Neural progenitor cell (in vitro differentiated cells): ENCODE data around the gene ATP8A1.

ENCODE experiments used
- EZH2 ChIP-seq: fragments of 200-600 bp; sonication (generic); IDR thresholded peaks from 2 replicates; pipeline ENCODE4 v1.6.1; 2017; ENCODE audit warnings: antibody characterized with exemption, mild to moderate bottlenecking, moderate library complexity
- EZH2phosphoT487 ChIP-seq: fragments of 200-600 bp; sonication (generic); IDR thresholded peaks from 2 replicates; pipeline ENCODE4 v1.6.1; 2017; ENCODE audit warnings: antibody characterized with exemption
- TF ChIP-seq, protein P1 (sequence below): fragments of 200-600 bp; sonication (generic); IDR thresholded peaks from 2 replicates; pipeline ENCODE4 v1.5.1; 2017; ENCODE audit warnings: antibody characterized with exemption, mild to moderate bottlenecking

DNA sequence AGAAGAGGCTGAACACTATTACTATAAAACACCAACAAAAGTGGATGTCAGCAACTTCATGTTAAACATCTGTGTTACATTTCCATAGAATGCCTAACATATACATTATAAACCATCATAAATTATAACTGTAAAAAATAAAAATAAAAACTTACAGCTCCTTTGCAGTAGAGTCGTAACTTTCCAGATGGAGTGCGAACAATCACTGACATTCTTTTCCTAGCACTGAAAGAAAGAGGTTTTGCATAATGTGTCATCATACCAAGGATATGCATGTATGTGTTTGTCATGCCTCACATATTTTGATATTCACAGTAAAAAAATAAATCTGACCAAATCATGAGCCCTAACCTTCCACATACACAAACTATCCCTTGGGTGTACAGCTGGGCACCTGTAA, 113.1 kb downstream of the ATP8A1 start:
- TF ChIP-seq, protein P1, sequence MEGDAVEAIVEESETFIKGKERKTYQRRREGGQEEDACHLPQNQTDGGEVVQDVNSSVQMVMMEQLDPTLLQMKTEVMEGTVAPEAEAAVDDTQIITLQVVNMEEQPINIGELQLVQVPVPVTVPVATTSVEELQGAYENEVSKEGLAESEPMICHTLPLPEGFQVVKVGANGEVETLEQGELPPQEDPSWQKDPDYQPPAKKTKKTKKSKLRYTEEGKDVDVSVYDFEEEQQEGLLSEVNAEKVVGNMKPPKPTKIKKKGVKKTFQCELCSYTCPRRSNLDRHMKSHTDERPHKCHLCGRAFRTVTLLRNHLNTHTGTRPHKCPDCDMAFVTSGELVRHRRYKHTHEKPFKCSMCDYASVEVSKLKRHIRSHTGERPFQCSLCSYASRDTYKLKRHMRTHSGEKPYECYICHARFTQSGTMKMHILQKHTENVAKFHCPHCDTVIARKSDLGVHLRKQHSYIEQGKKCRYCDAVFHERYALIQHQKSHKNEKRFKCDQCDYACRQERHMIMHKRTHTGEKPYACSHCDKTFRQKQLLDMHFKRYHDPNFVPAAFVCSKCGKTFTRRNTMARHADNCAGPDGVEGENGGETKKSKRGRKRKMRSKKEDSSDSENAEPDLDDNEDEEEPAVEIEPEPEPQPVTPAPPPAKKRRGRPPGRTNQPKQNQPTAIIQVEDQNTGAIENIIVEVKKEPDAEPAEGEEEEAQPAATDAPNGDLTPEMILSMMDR, result no peak
- TF ChIP-seq EZH2 (no peak), EZH2phosphoT487 (no peak)
